IPS-20b (cell line): Measurements from ENCODE around the gene TRAPPC6A.

Experiments
- H3K27ac ChIP-seq: one replicate; pipeline ENCODE4 v1.5.1; 2013; ENCODE audit warnings: low read length
- H3K27me3 ChIP-seq: 2 replicates; pipeline ENCODE4 v1.6.1; 2013; ENCODE audit warnings: mild to moderate bottlenecking, low read length, inconsistent platforms; ENCODE audit not compliant: insufficient read depth
- H3K36me3 ChIP-seq: 2 replicates; pipeline ENCODE4 v1.6.1; 2013; ENCODE audit warnings: low read depth, mild to moderate bottlenecking, inconsistent platforms, low read length, moderate library complexity; ENCODE audit not compliant: insufficient read depth
- H3K4me1 ChIP-seq: 2 replicates; pipeline ENCODE4 v1.6.1; 2013; ENCODE audit warnings: mild to moderate bottlenecking, control low read depth, inconsistent platforms, low read length, moderate library complexity; ENCODE audit not compliant: insufficient read depth
- H3K4me3 ChIP-seq: 2 replicates; pipeline ENCODE4 v1.5.1; 2013; ENCODE audit warnings: mild to moderate bottlenecking, low read length, inconsistent platforms
- H3K9ac ChIP-seq: 2 replicates; pipeline ENCODE4 v1.6.1; 2013; ENCODE audit warnings: low read depth, mild to moderate bottlenecking, inconsistent platforms, low read length, moderate library complexity
- H3K9me3 ChIP-seq: 2 replicates; pipeline ENCODE4 v1.6.1; 2013; ENCODE audit warnings: mild to moderate bottlenecking, low read depth, low read length, inconsistent platforms; ENCODE audit not compliant: insufficient read depth

The TRAPPC6A gene

GRCh38 chr19:45140533-45140932, 37.5 kb downstream of the TRAPPC6A start:
- no peaks in the 10 kb centered on the region for H3K9me3 ChIP-seq
- peaks cover 16% of the 10 kb centered on the region for H3K36me3 ChIP-seq
- H3K27ac ChIP-seq, result no peak overlapping the region
- H3K27me3 ChIP-seq, result no peaks in the 10 kb centered on the region
- no peak overlapping the region for H3K4me3 ChIP-seq
- no peak overlapping the region for H3K9ac ChIP-seq
- H3K4me1 ChIP-seq, result peaks cover 10% of the 10 kb centered on the region

GRCh38 chr19:45140144-45140503, 37.9 kb downstream of the TRAPPC6A start:
- Histone ChIP-seq H3K27ac (no peak overlapping the region), H3K27me3 (no peaks in the 10 kb centered on the region), H3K9me3 (no peaks in the 10 kb centered on the region), H3K36me3 (peaks cover 16% of the 10 kb centered on the region), H3K4me1 (peaks cover 10% of the 10 kb centered on the region), H3K9ac (no peak overlapping the region), H3K4me3 (no peak overlapping the region)

GRCh38 chr19:45139286-45140143, 38.5 kb downstream of the TRAPPC6A start:
- no peaks in the 10 kb centered on the region for H3K9me3 ChIP-seq
- no peak overlapping the region for H3K9ac ChIP-seq
- H3K4me3 ChIP-seq, result no peak overlapping the region
- H3K36me3 ChIP-seq, result peaks cover 16% of the 10 kb centered on the region
- no peak overlapping the region for H3K27ac ChIP-seq
- no peaks in the 10 kb centered on the region for H3K27me3 ChIP-seq
- peaks cover 10% of the 10 kb centered on the region for H3K4me1 ChIP-seq

DNA sequence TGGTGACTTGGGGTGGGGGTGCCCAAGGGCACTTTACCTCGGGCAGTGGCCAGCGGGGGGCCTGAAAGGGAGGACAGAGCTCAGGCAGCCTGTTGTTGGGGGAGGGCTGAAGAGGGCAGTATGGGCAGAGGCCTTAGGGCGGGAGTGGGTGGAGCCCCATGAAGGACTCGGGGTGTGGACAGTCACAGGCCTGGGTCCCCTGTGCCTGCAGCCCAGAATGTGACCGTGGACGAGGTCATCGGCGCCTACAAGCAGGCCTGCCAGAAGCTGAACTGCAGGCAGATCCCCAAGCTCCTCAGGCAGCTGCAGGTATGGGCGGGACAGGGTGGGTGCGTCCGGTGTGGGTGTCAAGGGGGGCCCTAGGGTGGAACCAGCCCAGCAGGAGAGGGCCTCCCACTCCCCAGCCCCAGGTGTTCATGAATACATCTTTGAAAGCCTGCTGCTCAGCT, 39.7 kb downstream of the TRAPPC6A start:
- H3K36me3 ChIP-seq, result peaks cover 13% of the 10 kb centered on the region
- H3K27me3 ChIP-seq, result no peaks in the 10 kb centered on the region
- H3K9me3 ChIP-seq, result no peaks in the 10 kb centered on the region
- no peak overlapping the region for H3K4me3 ChIP-seq
- peaks cover 10% of the 10 kb centered on the region for H3K4me1 ChIP-seq
- H3K27ac ChIP-seq, result no peak overlapping the region
- H3K9ac ChIP-seq, result no peak overlapping the region

DNA sequence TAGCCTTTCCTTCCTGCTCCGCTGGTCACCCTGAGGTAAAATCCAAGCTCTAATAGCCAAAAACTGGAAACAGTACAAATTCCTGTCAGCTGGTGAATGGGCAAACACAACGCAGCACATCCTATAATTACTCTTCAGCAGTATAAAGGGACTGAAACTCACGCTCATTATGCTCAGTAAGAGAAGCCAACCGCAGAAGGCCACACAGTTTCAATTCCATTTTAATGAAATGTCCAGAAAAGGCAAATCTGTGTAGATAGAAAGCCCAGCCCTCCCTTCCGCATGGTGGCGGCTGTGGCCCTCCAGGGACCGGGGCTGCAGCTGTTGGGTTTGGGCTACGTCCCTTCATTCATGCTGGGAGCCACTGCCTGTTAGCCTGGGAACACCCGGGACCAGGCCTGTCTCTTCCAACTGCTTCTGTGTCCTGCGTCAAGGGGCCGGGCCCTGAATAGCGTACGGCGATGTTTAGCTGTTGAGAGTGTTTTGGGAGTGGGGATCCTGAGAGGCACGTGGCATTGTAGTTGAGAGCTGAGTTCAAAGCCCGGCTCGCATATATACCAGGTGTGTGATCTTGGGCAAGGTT, 40.8 kb downstream of the TRAPPC6A start:
- H3K36me3 ChIP-seq, result peaks cover 4% of the 10 kb centered on the region
- no peaks in the 10 kb centered on the region for H3K9me3 ChIP-seq
- H3K4me3 ChIP-seq, result no peak overlapping the region
- no peak overlapping the region for H3K27ac ChIP-seq
- peaks cover 10% of the 10 kb centered on the region for H3K4me1 ChIP-seq
- H3K9ac ChIP-seq, result no peak overlapping the region
- no peaks in the 10 kb centered on the region for H3K27me3 ChIP-seq

DNA sequence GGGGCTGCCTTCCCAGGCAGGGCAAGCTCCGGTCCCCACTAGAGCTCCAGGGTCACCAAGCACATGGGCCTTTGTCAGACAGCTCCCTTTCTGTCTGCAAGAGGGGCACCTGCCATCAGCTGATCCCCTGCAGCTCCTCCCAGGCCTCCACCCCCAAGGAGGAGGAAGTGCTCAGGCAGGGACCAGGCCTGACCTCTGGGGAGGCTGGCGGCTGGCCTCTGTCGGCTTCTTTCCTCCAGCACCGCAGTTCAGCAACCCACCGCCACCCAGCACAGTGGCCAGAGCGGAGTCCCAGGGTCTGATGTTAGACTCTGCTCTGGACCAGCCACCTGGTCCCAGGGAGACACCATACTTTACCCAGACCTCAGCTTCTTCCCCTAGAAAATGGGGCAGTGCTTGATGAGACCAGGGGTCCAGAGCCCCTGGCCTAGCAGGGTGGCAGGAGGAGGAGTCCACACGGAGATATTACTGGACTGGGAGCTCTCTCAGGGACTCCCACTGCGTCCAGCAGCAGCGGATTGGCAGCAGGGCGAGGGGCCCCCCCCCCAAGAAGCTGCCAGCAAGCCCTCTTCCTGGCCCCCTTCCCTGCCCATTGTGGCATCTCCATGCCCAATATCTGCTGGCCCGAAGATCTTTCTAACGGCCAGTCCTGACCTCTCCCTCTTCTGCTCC, 41.4 kb downstream of the TRAPPC6A start:
- peaks cover 10% of the 10 kb centered on the region for H3K4me1 ChIP-seq
- no peaks in the 10 kb centered on the region for H3K27me3 ChIP-seq
- H3K9ac ChIP-seq, result peak overlapping the region; percentile 8; the same call in 1 of the 2 replicates
- H3K27ac ChIP-seq, result no peak overlapping the region
- H3K4me3 ChIP-seq, result no peak overlapping the region
- H3K36me3 ChIP-seq, result no peaks in the 10 kb centered on the region; the same call in 1 of the 2 replicates
- no peaks in the 10 kb centered on the region for H3K9me3 ChIP-seq

DNA sequence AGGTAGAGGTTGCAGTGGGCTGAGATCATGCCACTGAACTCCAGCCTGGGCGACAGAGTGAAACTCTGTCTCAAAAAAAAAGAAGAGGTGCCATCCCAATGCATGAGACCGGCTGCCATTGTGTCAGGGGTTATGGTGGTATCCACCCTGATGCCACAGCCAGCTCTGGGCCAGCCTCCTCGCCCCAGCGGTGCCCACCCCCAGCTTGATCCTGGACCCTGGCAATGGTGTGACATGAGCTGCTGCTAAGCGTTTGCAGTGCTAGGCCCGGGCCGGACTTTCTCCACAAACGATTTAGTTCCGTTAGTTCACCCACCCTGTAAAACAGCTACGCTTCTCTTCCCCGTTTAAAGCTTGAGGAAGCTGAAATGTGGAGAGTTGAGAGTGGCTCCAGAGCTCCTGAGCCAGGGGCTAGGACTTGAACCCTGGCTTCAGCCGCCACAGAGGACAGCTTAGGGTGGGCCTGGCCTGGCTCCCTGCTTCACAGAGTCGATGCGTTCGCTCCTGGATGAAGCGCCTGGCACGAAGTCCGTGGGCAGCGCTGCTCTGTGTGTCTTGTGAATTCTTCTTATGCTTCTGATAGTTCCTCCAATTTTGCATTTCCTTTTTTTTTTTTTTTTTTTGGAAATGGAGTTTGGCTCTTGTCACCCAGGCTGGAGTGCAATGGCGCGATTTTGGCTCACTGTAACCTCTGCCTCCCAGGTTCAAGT, 42.7 kb downstream of the TRAPPC6A start:
- no peak overlapping the region for H3K27ac ChIP-seq
- H3K27me3 ChIP-seq, result no peaks in the 10 kb centered on the region
- H3K4me3 ChIP-seq, result no peak overlapping the region
- peaks cover 15% of the 10 kb centered on the region for H3K4me1 ChIP-seq
- no peaks in the 10 kb centered on the region for H3K9me3 ChIP-seq
- H3K9ac ChIP-seq, result no peak overlapping the region
- H3K36me3 ChIP-seq, result no peaks in the 10 kb centered on the region

- Histone ChIP-seq H3K9me3 (no peaks in the 10 kb centered on the region), H3K4me3 (no peak overlapping the region), H3K27me3 (no peaks in the 10 kb centered on the region), H3K27ac (no peak overlapping the region), H3K36me3 (no peaks in the 10 kb centered on the region), H3K9ac (no peak overlapping the region), H3K4me1 (peaks cover 15% of the 10 kb centered on the region)
Measured at GRCh38 chr19:45133661-45134060, 44.4 kb downstream of the TRAPPC6A start.

DNA sequence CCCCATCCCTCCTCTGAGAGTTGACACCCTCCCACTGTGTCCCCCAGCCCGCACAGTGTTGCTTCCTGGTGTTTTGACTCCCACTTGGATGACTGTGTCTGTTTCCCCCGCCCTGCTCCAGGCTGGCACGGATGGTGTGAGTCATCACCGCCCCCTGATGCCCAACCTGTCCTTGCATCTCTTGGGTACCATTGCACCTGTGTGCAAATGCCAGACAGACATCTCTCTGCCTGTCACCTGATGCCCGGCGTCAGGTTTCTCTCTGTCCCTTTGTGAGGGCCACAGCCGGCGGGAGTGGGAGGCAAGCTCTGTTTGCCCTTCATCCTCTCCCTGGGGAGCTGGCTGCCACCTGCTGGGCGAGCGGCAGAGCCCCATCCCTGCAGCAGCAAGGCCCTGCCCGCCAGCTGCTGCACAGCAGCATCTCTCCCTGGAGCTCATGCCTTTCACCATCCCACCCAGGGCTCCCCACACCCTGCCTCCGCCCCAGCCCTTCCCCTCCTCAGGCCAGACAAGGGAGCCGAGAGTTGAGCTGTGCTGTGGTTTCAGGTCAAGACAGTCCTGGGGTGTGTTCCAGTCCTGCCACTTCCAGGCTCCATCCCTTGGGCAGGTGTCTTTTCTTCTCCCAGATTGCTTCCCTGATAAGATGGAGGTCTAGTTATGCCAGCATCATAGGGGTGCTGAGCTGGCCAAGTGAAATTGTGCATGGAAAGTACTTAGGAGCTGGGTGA, 47.0 kb downstream of the TRAPPC6A start:
- H3K36me3 ChIP-seq, result no peaks in the 10 kb centered on the region
- no peak overlapping the region for H3K9ac ChIP-seq
- H3K4me3 ChIP-seq, result no peak overlapping the region
- no peaks in the 10 kb centered on the region for H3K9me3 ChIP-seq
- H3K27me3 ChIP-seq, result no peaks in the 10 kb centered on the region
- H3K4me1 ChIP-seq, result peaks cover 5% of the 10 kb centered on the region
- H3K27ac ChIP-seq, result no peak overlapping the region

DNA sequence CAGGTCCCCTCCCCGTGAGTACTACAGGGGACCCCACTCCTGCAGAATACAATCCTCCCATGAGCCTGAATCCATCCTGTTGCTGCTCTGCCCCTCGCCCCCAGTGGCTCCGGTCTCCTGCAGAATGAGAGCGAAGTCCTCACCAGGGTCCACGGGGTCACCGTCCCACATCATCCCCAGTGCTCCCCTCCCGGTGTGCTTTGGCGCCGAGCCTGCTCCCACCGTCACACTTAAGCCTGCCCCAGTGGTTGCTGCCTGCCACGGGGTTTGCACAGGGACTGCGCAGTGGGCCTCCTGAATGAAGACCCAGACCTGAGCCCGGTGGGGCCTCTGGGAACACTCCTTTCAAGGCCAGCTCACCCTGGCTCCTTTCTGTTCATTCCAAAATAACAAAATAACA, 47.8 kb downstream of the TRAPPC6A start:
- no peak overlapping the region for H3K9ac ChIP-seq
- H3K36me3 ChIP-seq, result no peaks in the 10 kb centered on the region
- no peak overlapping the region for H3K27ac ChIP-seq
- H3K4me1 ChIP-seq, result peaks cover 5% of the 10 kb centered on the region
- no peaks in the 10 kb centered on the region for H3K27me3 ChIP-seq
- H3K4me3 ChIP-seq, result no peak overlapping the region
- H3K9me3 ChIP-seq, result no peaks in the 10 kb centered on the region

GRCh38 chr19:45128806-45129205, 49.2 kb downstream of the TRAPPC6A start:
- no peaks in the 10 kb centered on the region for H3K27me3 ChIP-seq
- H3K9me3 ChIP-seq, result no peaks in the 10 kb centered on the region
- no peaks in the 10 kb centered on the region for H3K36me3 ChIP-seq
- no peak overlapping the region for H3K4me3 ChIP-seq
- H3K9ac ChIP-seq, result no peak overlapping the region
- peaks cover 5% of the 10 kb centered on the region for H3K4me1 ChIP-seq
- H3K27ac ChIP-seq, result no peak overlapping the region
